NCI-H2227 (cell line): ENCODE results near the gene SIPA1L2.

Source experiments
- DNase-seq: peaks from one replicate; lab custom pipeline; 2025; ENCODE audit not compliant: unreplicated experiment; lab: John Stamatoyannopoulos, UW

The SIPA1L2 gene

DNA sequence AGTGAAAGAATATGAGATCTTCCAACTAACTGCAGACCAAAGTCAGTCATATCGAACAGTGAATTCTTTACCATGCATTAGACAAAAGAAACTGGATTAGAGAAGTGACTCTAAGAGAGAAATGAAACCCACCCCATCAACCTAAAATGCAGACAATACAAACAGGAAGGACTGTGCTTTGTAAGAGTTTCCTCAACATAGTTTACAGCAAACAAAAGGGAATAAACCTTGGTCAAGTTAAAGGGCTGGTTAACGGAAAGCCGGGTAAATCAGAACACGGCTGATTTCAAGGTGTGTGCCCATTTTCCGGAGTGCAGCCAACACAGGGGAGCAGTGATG lies 39.2 kb downstream of the SIPA1L2 start:
- DNase-seq = no peak

DNA sequence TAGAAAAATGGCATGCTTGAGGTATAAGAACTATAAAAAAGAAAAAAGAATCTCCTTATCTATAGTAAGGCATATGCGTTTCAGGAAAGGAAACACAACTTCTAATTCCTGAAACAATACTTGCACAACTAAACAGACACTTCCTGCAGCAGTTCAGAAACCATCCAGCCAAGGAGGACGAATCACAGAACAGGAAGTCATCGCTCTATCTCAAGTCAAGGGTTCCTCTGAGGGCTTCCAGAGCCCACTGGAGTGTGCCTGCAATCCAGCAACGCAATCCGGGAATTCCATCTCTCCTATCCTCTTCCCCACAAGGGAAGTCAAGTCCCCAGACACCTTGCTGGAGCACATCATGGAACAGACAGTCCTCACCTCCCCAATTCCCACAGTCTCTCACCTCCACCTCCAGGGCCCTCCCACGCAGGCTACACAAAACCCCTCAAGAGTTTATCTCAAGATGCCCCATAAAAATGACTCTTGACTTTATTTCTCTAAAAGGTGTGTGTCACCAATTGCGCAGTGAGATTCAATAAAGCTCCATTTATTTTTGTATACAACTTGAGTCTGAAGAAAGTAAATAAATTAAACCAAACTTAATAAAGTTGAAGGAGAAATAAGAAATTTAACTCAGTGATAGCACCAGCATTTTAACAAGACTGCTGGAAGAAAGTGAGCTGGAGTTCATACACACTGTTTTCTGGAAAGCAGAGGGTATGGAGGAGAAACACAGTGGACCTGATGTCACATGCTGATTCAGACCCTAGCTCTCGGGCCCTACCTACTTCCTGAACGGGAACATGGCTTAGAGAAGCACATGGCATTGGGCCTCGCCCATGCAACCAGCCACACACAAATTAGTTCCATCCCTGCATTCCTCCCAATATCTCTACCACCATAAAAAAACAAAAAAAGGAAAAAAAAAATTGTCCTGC lies 39.9 kb downstream of the SIPA1L2 start:
- no peak for DNase-seq

DNA sequence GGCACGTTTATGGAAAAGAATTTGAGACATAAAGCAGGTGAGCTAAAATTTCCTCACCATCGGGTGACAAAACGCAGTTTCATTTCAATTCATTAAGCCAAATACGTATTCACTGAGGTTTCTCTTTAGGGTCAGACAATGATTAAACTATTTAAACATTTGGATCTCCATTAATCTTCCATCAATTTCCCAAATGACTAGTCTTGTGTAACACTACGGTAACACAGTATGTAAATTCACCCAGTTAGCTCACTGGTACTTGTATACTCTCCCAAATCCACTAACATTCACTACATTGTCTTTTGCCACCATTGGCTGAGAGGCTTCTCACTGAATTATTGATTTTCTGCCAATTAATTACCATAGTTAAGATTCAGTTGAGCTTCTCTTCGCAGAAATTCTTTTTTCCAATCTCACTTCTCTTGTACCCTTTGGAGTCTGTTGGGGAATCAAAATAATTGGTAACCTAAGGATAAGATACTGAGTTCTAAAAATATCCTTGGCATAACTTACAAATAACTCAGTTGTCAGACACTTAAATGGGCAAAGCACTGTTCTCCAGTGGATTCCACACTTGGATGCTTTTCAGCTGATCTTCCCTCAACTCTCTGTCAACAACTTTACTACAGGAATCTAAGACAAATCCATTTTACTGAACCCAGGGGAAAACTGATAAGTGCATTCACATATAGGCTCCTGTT lies 40.7 kb downstream of the SIPA1L2 start:
- DNase-seq = no peak

DNA sequence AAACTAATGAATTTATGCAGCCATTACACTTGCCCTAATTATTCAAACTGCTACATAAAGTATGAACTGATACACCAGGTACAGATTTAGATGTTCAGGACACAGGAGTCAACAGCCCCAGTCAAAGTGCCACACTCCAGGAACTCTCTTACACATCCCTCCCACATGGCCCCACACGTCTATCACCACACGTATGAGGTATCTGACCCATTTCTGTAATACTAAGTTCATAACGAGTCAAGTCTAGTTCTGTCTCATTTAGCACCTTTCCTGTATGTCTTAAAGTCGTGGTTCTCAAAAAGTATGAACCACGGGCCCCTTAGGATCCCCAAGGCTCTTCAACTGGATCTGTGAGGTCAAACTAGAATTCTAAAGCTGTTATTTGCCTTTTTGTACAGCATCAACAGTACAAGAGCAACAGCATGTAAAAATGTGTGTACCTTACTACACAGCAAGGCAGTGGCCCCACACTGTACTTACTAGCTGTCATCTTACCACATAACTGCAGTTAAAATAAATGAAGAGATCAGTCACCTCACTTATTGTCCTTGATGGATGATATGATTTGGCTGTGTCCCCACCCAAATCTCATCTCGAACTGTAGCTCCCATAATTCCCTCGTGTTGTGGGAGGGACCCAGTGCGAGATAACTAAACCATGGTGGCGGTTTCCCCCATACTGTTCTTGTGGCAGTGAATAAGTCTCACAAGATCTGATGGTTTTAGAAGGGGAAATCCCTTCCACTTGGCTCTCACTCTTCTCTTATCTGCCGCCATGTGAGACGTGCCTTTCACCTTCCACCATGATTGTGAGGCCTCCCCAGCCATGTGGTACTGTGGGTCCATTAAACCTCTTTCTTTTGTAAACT lies 42.6 kb downstream of the SIPA1L2 start:
- no peak for DNase-seq

DNA sequence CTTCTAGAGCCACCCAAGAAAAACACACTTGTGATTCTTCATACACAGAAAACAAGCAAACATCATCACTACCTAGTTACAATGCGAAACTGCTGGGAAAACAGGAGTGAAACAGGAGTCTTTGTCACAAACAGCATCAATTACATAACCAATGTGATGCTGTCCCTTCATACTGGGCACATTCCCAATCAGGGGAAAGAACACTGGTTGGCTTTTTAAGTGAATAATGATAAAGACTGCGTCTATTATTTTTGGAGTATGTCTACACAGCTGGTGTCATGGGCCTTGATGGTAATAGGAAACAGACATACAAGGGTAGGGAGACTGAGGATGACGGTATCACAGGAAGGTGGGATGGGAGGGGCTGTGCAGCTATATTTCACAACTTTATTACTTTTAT lies 43.3 kb downstream of the SIPA1L2 start:
- no peak for DNase-seq

DNA sequence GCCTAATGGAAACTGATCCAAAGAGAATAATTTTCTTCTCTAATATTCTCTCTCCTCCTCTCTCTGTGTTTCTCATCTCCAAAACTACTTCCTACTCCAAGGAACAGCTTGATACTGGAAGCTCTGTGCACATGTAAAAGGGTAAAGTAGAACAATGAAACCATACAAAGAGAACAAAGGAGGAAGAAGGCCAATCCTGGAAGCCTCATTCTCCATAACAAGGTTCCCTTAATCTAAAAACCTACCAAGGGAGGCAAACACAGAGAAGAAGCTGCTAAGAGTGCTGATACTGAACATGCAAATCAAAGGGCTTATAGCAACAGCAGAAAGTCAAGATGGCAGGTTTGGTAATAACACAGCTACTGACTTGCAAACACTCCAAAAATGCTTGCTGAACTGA lies 44.4 kb downstream of the SIPA1L2 start:
- DNase-seq = no peak

DNA sequence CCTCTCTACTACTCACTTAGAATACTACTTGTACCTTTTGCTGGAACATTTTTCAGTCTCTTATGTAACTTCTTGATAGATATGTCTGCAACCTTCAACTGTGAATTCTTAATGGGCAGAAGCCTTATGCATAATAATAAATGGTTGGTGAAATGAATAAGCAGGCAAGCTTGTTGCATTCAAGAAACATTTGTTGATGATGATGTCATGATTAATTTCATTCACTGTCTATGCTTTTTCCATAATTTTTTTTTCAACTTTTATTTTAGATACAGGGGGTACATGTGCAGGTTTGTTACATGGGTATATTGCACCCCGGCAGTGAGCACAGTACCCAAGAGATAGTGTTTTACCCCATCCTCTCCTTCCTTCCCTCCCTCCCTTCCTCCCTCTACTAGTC lies 48.0 kb downstream of the SIPA1L2 start:
- no peak for DNase-seq
